ENCODE results near the gene FGF8.

The FGF8 gene

GRCh38 chr10:101781984-101782810 lies 6.3 kb upstream of the FGF8 start:
- DNase-seq (ENCODE audit: low spot score), result no peak

GRCh38 chr10:101781655-101781983 lies 5.7 kb upstream of the FGF8 start:
- no peak for DNase-seq (ENCODE audit: low spot score)

GRCh38 chr10:101780818-101781654 lies 5.1 kb upstream of the FGF8 start:
- DNase-seq (ENCODE audit: low spot score), result peak; percentile 59

DNA sequence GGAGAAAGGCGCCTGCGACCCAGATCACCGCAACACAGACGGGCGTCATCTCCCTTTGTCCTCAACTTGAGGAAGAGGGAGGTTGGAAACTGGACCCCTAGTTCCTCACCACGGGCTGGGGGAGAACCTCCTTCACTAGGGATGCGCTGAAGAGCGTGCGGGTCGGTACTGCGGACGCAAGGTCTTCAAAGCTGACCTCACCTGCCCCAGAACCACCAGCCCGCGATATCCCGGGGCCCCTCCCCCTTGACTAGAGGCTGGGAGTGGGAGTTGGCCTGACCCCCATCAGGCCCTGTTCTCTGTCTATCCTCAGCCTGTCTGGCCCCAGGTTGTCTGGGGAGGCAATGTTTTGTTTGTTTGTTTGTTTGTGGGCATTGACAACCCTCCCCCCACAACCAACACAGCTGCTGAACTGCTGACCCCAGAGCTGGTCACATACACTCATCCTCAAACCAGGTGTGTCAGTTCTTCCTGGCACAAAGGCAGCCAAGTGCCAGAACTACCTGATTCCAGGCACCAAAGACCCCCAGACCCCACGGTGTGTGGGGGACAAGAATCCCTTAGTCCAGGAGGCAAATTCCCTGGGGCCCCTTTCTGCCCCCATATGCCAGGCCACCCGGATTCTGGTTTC lies 4.4 kb upstream of the FGF8 start:
- DNase-seq (ENCODE audit: low spot score), result no peak

GRCh38 chr10:101779544-101780186 lies 3.8 kb upstream of the FGF8 start:
- DNase-seq (ENCODE audit: low spot score), result peak; percentile 34

GRCh38 chr10:101778781-101779543 lies 3.0 kb upstream of the FGF8 start:
- DNase-seq (ENCODE audit: low spot score), result no peak

GRCh38 chr10:101778151-101778780 lies 2.4 kb upstream of the FGF8 start:
- DNase-seq (ENCODE audit: low spot score), result no peak

DNA sequence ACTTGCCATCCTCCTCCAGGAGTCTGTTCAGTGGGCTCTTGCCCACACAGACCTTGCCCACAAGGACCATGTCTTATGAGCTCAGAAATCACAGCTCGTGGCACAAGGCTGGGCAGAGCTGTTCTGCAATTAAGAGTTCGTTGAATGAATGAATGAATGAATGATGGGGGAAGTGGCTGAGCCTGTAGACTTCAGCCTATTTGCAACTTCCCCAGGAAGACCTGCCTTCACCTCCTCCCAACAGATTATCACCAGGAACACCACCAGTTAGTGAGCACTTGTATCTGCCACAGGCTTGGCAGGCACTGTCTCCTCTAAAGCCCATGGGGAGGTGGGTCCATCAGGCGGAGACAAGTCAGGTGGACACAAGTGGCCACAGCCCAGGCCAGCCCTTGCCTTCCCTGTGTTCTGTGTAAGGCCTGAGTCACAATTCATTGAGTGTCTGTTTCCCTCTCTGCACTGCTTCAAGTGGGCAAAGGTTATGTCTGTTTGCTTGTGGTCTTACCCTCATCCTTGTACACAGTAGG lies 1.8 kb upstream of the FGF8 start:
- no peak for DNase-seq (ENCODE audit: low spot score)

- no peak for DNase-seq (ENCODE audit: low spot score)
These were observed 375 bp upstream of the FGF8 start for GRCh38 chr10:101776161-101776817.

DNA sequence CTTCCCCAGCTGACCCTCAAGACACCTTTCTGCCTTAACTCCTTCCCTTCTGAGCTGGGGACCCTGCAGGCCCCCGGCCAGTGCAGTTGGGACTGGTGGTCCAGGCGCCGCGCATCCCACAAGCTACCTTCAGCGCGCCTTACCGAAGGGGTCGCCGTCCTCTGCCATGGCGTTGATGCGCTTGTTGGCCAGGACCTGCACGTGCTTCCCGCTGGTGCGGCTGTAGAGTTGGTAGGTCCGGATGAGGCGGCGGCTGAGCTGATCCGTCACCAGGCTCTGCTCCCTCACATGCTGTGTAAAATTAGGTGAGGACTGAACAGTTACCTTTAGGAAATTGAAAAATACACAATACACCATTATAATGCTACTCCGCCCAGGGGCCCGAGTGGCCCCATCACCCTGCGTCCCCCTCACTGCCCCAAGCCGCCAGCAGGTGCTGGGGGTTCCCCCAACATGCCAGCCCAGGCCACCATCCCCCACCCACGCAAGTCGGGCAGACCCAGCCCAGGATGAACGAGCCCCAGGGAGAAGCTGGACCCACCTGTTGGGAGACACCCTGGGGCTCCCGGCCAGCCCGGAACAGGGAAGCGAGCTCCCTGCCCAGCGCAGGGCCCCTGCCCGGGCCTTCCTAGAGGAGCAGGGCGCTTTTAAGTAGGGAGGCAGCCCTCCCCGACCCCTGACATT lies 1.2 kb downstream of the FGF8 start:
- DNase-seq (ENCODE audit: low spot score), result no peak

GRCh38 chr10:101773923-101774588 lies 1.9 kb downstream of the FGF8 start:
- no peak for DNase-seq (ENCODE audit: low spot score)

GRCh38 chr10:101772895-101773761 lies 2.8 kb downstream of the FGF8 start:
- DNase-seq (ENCODE audit: low spot score), result no peak

- no peak for DNase-seq (ENCODE audit: low spot score)
These were observed 3.7 kb downstream of the FGF8 start for GRCh38 chr10:101772017-101772894.

GRCh38 chr10:101771380-101771779 lies 4.5 kb downstream of the FGF8 start:
- no peak for DNase-seq (ENCODE audit: low spot score)

GRCh38 chr10:101770331-101771215 lies 5.3 kb downstream of the FGF8 start:
- DNase-seq (ENCODE audit: low spot score), result no peak

DNA sequence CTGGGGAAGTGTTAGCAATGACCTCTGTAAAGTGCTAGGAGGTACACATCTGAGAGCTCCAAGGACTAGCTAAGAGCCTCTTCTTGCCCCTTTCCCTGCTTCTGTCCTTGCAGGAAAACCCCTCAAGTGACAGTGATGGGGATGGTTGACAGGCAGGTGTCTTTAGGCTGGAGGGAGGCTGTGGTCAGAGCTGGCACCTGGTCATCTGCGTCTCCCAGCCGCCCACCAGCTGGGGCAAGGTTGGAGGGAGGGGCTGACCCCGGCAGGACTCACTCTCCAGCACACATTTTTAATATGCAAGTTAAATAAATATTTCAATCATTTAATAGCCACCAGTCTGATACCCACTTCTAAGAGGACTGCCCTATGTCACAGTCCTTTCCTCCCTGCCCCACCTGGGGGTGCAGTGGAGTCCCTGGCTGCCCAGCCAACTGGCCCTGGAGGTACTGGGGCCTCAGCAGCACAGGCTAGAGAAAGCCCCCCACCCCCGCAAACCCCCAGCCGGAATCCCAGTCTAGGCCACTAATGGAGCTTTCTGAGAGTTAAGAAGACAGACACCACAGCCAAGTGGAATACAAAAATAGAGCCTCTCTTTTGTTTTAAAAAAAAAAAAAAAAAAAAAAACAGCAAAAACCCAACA lies 6.3 kb downstream of the FGF8 start:
- no peak for DNase-seq (ENCODE audit: low spot score)

Measured in putamen (tissue), 1 donor.